ENCODE results near the gene POFUT1.
"Not testable (repeated sequence)": the region's sequence is repeated elsewhere in the genome, so short reads cannot be mapped to it uniquely, and the experiment has no call there.

The POFUT1 gene

GRCh38 chr20:32236819-32237218 is 29.1 kb downstream of the POFUT1 start:
- no peak for DNase-seq

GRCh38 chr20:32237419-32237818 is 29.7 kb downstream of the POFUT1 start:
- no peak for DNase-seq

GRCh38 chr20:32238483-32239425 is 31.1 kb downstream of the POFUT1 start:
- DNase-seq, result no peak

GRCh38 chr20:32240205-32240604 is 32.5 kb downstream of the POFUT1 start:
- no peak for DNase-seq

- no peak for DNase-seq
Measured at GRCh38 chr20:32241807-32242206, 34.1 kb downstream of the POFUT1 start.

- no peak for DNase-seq
Measured at GRCh38 chr20:32244150-32244823, 36.6 kb downstream of the POFUT1 start.

- DNase-seq, result no peak
Measured at GRCh38 chr20:32244959-32245358, 37.3 kb downstream of the POFUT1 start.

GRCh38 chr20:32246208-32246607 is 38.5 kb downstream of the POFUT1 start:
- not testable (repeated sequence) for DNase-seq

GRCh38 chr20:32248043-32248442 is 40.4 kb downstream of the POFUT1 start:
- no peak for DNase-seq

GRCh38 chr20:32249030-32249738 is 41.5 kb downstream of the POFUT1 start:
- peak; percentile 39 to 47 for DNase-seq

- peak; percentile 31 to 40 for DNase-seq
Measured at GRCh38 chr20:32251470-32251869, 43.8 kb downstream of the POFUT1 start.

GRCh38 chr20:32252189-32252588 is 44.5 kb downstream of the POFUT1 start:
- peak; percentile 92 to 95 for DNase-seq

GRCh38 chr20:32260973-32261372 is 53.3 kb downstream of the POFUT1 start:
- DNase-seq, result not testable (repeated sequence)

GRCh38 chr20:32261644-32262043 is 54.0 kb downstream of the POFUT1 start:
- no peak for DNase-seq

GRCh38 chr20:32263398-32263954 is 55.8 kb downstream of the POFUT1 start:
- DNase-seq, result no peak

- no peak for DNase-seq
Measured at GRCh38 chr20:32271620-32272019, 63.9 kb downstream of the POFUT1 start.

- DNase-seq, result no peak
Measured at GRCh38 chr20:32274359-32274758, 66.7 kb downstream of the POFUT1 start.

- not testable (repeated sequence) for DNase-seq
Measured at GRCh38 chr20:32275163-32275562, 67.5 kb downstream of the POFUT1 start.

- DNase-seq, result peak; percentile 88 to 91
Measured at GRCh38 chr20:32277361-32278198, 69.9 kb downstream of the POFUT1 start, which contains the start of gene KIF3B. Gene KIF3B, plus strand, starts transcription at chr20:32277651. Its CDS starts 32,127 bp downstream, at chr20:32309778.

GRCh38 chr20:32278199-32278643 is 70.5 kb downstream of the POFUT1 start:
- DNase-seq, result peak in 1 of 2 experiments; percentile 37

GRCh38 chr20:32281711-32282110 is 74.0 kb downstream of the POFUT1 start:
- peak; percentile 36 to 51 for DNase-seq

GRCh38 chr20:32282461-32282860 is 74.8 kb downstream of the POFUT1 start:
- no peak for DNase-seq

Data from activated CD4-positive, alpha-beta T cell treated with anti-CD3 and anti-CD28 coated beads, Interleukin-2, amount 50 U/mL, for 48 hours (primary cell).